ENCODE data around the gene KRTCAP3. TPM values are rescaled to one million over a fixed set of nuclear protein-coding genes. Genes with fewer than 3 reads are reported as not detected.
A peak's percentile ranks its signal among the peaks of the same experiment; 100 is the strongest.

The KRTCAP3 gene
- total RNA-seq, 1 experiment from 2014 or later: 49.9 TPM

GRCh38 chr2:27428978-27429541 is 13.1 kb upstream of the KRTCAP3 start:
- Mint-ChIP-seq H3K27ac (peak overlapping the region; percentile 82 to 91 (median 84); a peak in 6 of 7 replicates), H3K4me1 (peaks cover 18 to 20% of the 10 kb centered on the region in 2 experiments), H3K9me3 (no peaks in the 10 kb centered on the region), H3K36me3 (ENCODE audit: insufficient read depth in 1 of 3, low read depth in 3 of 3) (peaks cover 9 to 19% (median 11%) of the 10 kb centered on the region in 3 experiments; a peak in 6 of 7 replicates), H3K27me3 (ENCODE audit: low read depth) (no peaks in the 10 kb centered on the region), H3K4me3 (peak overlapping the region; percentile 92 to 93)
- Histone ChIP-seq H2BK120ac (ENCODE audit: low read depth, low read length, poor library complexity, severe bottlenecking) (no peak overlapping the region), H3K4ac (ENCODE audit: low read depth, low read length) (no peak overlapping the region), H3T11ph (ENCODE audit: low read length) (no peak overlapping the region), H3K9ac (ENCODE audit: extremely low read depth, insufficient read length, low read length) (peak overlapping the region; percentile 24), H4K8ac (replicated peaks; ENCODE audit: insufficient read length, low read depth, low read length) (no peak overlapping the region), H3K56ac (ENCODE audit: insufficient read length, low read depth, low read length) (no peak overlapping the region), H3K14ac (ENCODE audit: insufficient read depth, low read length) (peak overlapping the region; percentile 33; the same call in 1 of the 2 replicates), H3K4me1 (ENCODE audit: insufficient read depth, low read length) (no peaks in the 10 kb centered on the region), H3K27ac (ENCODE audit: insufficient read length, low read depth, low read length) (no peak overlapping the region), H4K5ac (ENCODE audit: insufficient read length, low read depth, low read length) (no peak overlapping the region), H3K27me3 (ENCODE audit: insufficient read depth, low read length) (no peaks in the 10 kb centered on the region), H3K79me2 (ENCODE audit: insufficient read depth, low read length) (peaks cover 6% of the 10 kb centered on the region; the same call in 1 of the 2 replicates), H3K23me2 (ENCODE audit: insufficient read length, low read depth, low read length, poor library complexity, severe bottlenecking) (peaks cover 3% of the 10 kb centered on the region), H3K4me2 (ENCODE audit: insufficient read depth, insufficient read length, low read length) (peak overlapping the region; percentile 78), H4K91ac (ENCODE audit: insufficient read length, low read depth, low read length) (no peak overlapping the region), H2BK5ac (ENCODE audit: insufficient read length, low read length) (no peak overlapping the region), H4K20me1 (ENCODE audit: control insufficient read depth, insufficient read depth, insufficient read length) (no peaks in the 10 kb centered on the region), H2BK15ac (ENCODE audit: low read depth, low read length) (no peak overlapping the region), H2BK12ac (ENCODE audit: insufficient read length, low read depth, low read length) (no peak overlapping the region), H3K23ac (ENCODE audit: insufficient read length, low read depth, low read length) (no peak overlapping the region), H2AFZ (ENCODE audit: low read length) (no peak overlapping the region), H2AK5ac (ENCODE audit: insufficient read length, low read length) (no peak overlapping the region), H2BK20ac (ENCODE audit: low read depth, low read length, poor library complexity, severe bottlenecking) (no peak overlapping the region), H3K79me1 (ENCODE audit: insufficient read depth, low read depth, low read length, poor library complexity, severe bottlenecking) (peaks cover 6% of the 10 kb centered on the region), H3K18ac (ENCODE audit: insufficient read length, low read depth, low read length) (no peak overlapping the region), H3K9me3 (ENCODE audit: control insufficient read depth, low read depth, low read length) (no peaks in the 10 kb centered on the region)
- DNase-seq: peak; percentile 89
- TF ChIP-seq CTCF (conservative IDR thresholded peaks at IDR 0.05): no peak
- no CpG with 5 or more reads among the region's 51 CpGs for WGBS (ENCODE audit: extremely low coverage, insufficient read length, low lambda C conversion rate)
